Transverse colon (tissue), 3 donors: ENCODE results near the gene RPL41.
A peak's percentile ranks its signal among the peaks of the same experiment; 100 is the strongest.

Experiments
- POLR2A ChIP-seq: fragments of 450-650 bp; IDR thresholded peaks from one replicate; pipeline ENCODE4 v1.6.1; 2016; ENCODE audit warnings: antibody characterized with exemption, mild to moderate bottlenecking, moderate library complexity
- POLR2AphosphoS5 ChIP-seq, 3 donors: sonication (generic); formaldehyde crosslinking; IDR thresholded peaks; one replicate each; pipeline ENCODE4 v1.6.1; 2016; ENCODE audit warnings: antibody characterized with exemption in 3 of 3

- TF ChIP-seq POLR2AphosphoS5 (IDR thresholded peaks at IDR 0.05) (peak; percentile 30 to 84 (median 73)), POLR2A (peak; percentile 43)
Measured at GRCh38 chr12:56146492-56147460, 30.3 kb downstream of the RPL41 start.
